GM20000 (cell line): Measurements from ENCODE around the gene RPP21.
A peak's percentile ranks its signal among the peaks of the same experiment; 100 is the strongest.

Experiments
- DNase-seq: peaks from one replicate; pipeline ENCODE4 v3.0.0; 2012; ENCODE audit warnings: low spot score
- TF ChIP-seq, protein P1 (sequence below): IDR thresholded peaks from 2 replicates; pipeline ENCODE4 v1.5.1; 2012; ENCODE audit warnings: mild to moderate bottlenecking, control low read depth; ENCODE audit errors: extremely low read depth, missing control alignments

Gene RPP21

DNA sequence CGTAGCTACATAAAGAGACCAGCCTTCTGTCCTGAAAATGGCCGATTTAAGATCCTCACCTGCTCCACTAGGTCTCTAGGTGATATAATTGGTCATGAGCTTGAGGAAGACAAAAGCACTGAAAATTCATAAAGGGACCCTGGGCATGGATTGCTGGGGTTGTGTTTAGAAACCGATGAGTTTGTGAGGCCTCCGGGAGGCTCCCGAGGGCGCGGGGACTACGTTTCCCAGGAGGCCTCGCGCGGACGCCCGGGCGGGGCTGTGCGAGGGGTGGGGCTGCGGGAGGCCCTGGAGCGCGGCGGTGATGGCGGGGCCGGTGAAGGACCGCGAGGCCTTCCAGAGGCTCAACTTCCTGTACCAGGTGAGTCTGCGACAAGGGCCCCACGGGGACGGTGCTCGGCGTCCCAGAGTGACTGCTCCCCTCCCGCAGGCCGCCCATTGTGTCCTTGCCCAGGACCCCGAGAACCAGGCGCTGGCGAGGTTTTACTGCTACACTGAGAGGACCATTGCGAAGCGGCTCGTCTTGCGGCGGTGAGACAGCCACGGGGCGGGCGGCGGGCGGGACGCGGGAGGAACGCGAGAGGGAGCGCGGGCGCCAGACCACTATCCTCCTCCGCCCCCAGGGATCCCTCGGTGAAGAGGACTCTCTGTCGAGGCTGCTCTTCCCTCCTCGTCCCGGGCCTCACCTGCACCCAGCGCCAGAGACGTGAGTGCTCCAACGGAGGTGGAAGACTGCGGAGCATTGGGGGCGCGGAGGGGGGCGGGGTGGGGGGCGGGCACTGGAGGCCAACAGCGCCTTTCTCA, at the start of gene RPP21:
RPP21 (plus strand) TSS at position 289 of the 804 bp plus-strand sequence; CDS start at position 305, 16 bp downstream.
- TF ChIP-seq, protein P1, sequence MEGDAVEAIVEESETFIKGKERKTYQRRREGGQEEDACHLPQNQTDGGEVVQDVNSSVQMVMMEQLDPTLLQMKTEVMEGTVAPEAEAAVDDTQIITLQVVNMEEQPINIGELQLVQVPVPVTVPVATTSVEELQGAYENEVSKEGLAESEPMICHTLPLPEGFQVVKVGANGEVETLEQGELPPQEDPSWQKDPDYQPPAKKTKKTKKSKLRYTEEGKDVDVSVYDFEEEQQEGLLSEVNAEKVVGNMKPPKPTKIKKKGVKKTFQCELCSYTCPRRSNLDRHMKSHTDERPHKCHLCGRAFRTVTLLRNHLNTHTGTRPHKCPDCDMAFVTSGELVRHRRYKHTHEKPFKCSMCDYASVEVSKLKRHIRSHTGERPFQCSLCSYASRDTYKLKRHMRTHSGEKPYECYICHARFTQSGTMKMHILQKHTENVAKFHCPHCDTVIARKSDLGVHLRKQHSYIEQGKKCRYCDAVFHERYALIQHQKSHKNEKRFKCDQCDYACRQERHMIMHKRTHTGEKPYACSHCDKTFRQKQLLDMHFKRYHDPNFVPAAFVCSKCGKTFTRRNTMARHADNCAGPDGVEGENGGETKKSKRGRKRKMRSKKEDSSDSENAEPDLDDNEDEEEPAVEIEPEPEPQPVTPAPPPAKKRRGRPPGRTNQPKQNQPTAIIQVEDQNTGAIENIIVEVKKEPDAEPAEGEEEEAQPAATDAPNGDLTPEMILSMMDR: no peak
- DNase-seq: peak; percentile 96

GRCh38 chr6:30295837-30296236, 49.1 kb upstream of the RPP21 start:
- TF ChIP-seq, protein P1: no peak
- DNase-seq: no peak

DNA sequence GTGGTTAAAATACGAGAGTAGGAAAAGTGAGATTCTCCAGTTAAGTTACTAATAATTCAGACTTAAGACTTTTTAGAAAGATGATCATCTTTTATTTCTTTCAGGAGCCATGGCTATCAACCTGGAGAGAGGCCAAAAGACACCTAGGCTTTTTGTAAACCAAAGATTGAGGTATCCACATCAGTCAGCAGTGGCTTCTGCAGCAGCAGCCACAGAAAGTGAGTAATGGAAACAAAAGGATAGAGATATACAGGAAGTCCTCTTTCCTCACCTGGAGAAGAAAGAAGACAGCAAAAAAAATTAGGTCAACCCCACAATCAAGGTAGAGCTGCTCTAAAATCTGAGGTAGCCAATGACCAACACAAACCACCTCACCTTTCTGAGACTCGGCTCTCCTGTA, 41.0 kb upstream of the RPP21 start:
- no peak for DNase-seq
- TF ChIP-seq, protein P1: no peak

DNA sequence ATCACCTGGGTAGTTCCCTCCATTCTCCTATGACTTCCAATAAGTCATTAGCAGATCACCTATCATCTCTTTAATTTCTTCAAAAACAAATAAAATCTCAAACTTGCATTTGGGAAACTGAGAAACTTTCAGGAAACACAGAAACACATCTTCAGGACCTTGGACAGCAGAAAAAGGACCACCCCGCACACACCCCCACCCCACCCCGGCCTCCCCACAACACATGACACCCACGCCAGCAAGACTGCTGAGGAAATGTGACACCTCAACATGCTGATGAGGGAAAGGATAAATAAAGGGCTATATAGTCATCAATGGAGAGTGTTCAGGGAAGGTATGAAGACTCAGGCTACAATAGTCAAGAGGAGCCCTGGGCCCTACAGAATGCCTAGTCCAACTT, 33.9 kb upstream of the RPP21 start:
- TF ChIP-seq, protein P1: no peak
- no peak for DNase-seq

GRCh38 chr6:30311671-30312070, 33.3 kb upstream of the RPP21 start:
- no peak for DNase-seq
- TF ChIP-seq, protein P1: no peak

DNA sequence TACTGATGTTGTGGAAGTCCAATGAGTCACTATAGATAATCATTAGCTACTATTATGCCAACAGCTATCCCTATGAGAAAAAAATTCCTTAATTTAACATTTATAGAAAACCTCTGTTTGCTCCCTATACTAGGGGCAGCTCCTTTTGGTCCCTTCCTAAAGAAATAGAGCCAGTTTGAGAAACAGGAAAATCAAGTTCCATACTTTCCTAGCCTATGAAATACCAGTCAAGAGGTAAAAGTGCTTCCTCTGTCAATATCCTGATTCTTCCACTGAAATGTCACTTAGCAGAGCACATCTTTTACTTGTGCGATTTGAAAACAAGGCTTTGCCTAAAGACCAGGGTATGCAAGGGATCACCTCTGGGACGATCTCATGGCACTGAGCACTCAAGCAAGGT, 32.7 kb upstream of the RPP21 start:
- DNase-seq: no peak
- TF ChIP-seq, protein P1: no peak

DNA sequence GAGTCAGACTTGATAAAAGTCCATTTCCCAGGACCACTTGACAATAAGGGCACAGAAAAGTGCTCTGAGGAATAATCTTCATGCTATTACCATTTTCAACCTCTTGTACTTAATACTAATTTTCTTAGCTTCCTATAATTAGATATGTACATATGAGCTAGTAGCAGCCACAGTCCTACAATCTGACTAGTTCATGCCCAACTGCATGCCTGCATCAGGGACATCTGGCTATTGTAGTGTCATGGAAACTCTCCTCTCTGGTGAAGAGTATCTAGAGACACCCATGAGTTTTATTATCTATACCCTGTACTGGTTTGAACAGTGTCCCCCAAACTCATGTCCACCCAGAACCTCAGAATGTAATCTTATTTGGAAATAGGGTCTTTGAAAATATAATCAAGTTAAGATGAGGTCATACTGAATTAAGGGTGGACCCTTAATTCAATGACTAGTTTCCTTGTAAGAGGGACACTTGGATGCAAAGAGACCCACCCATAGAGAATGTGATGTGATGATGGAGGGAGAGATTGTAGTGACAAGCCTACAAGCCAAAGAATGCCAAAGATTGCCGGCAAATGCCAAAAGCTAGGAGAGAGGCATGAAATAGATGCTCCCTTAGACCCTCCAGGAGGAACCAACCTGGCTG, 32.2 kb upstream of the RPP21 start:
- DNase-seq: no peak
- TF ChIP-seq, protein P1: no peak
